ENCODE results near the gene FLAD1. TPM values are rescaled to one million over a fixed set of nuclear protein-coding genes. Genes with fewer than 3 reads are reported as not detected.

FLAD1 gene
- total RNA-seq, 1 experiment from 2014 or later = 97.0 TPM

DNA sequence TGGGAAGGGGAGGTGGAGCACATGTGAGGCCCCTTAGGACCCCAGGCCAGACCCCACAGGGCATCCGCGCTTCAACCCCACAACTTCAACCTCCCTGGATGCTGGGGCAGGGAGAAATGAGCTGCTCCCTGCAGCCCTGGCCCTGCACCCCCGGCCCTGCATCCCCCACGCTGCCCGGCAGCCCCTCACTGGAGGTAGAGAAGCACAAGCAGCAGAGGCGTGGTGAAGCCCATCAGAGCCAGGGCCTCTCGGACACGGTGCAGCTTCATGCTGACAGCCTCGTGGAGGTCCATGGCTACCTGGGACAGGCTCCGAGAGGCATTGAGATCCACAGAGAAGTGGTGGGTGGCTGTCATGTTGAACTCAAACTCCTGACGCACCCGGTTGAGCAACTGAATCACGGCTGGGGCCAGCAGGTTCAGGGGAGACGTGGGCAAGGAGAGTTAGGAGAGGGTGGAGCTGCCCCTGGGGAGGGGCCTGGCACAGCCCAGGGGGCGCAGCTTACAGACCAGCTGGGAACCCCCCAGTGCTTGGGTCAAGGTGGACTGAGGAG lies 47.2 kb downstream of the FLAD1 start:
- Histone ChIP-seq H2AFZ (ENCODE audit: low read length) (no peak overlapping the region), H3K9me3 (ENCODE audit: control insufficient read depth, low read depth, low read length) (no peaks in the 10 kb centered on the region), H2AK5ac (ENCODE audit: insufficient read length, low read length) (no peak overlapping the region), H3T11ph (ENCODE audit: low read length) (no peak overlapping the region), H4K91ac (ENCODE audit: insufficient read length, low read depth, low read length) (no peak overlapping the region), H2BK20ac (ENCODE audit: low read depth, low read length, poor library complexity, severe bottlenecking) (no peak overlapping the region), H3K79me2 (ENCODE audit: insufficient read depth, low read length) (no peaks in the 10 kb centered on the region), H3K9ac (ENCODE audit: extremely low read depth, insufficient read length, low read length) (no peak overlapping the region), H3K56ac (ENCODE audit: insufficient read length, low read depth, low read length) (no peak overlapping the region), H4K8ac (replicated peaks; ENCODE audit: insufficient read length, low read depth, low read length) (no peak overlapping the region), H3K4me1 (ENCODE audit: insufficient read depth, low read length) (no peaks in the 10 kb centered on the region), H4K20me1 (ENCODE audit: control insufficient read depth, insufficient read depth, insufficient read length) (no peaks in the 10 kb centered on the region), H3K79me1 (ENCODE audit: insufficient read depth, low read depth, low read length, poor library complexity, severe bottlenecking) (no peaks in the 10 kb centered on the region), H3K14ac (ENCODE audit: insufficient read depth, low read length) (no peak overlapping the region), H3K27ac (ENCODE audit: insufficient read length, low read depth, low read length) (no peak overlapping the region), H2BK5ac (ENCODE audit: insufficient read length, low read length) (no peak overlapping the region), H2BK15ac (ENCODE audit: low read depth, low read length) (no peak overlapping the region), H2BK12ac (ENCODE audit: insufficient read length, low read depth, low read length) (no peak overlapping the region), H3K4me2 (ENCODE audit: insufficient read depth, insufficient read length, low read length) (no peak overlapping the region), H3K18ac (ENCODE audit: insufficient read length, low read depth, low read length) (no peak overlapping the region), H4K5ac (ENCODE audit: insufficient read length, low read depth, low read length) (no peak overlapping the region), H3K23me2 (ENCODE audit: insufficient read length, low read depth, low read length, poor library complexity, severe bottlenecking) (no peaks in the 10 kb centered on the region), H2BK120ac (ENCODE audit: low read depth, low read length, poor library complexity, severe bottlenecking) (no peak overlapping the region), H3K27me3 (ENCODE audit: insufficient read depth, low read length) (no peaks in the 10 kb centered on the region), H3K4ac (ENCODE audit: low read depth, low read length) (no peak overlapping the region), H3K23ac (ENCODE audit: insufficient read length, low read depth, low read length) (no peak overlapping the region)
- TF ChIP-seq, protein P1, sequence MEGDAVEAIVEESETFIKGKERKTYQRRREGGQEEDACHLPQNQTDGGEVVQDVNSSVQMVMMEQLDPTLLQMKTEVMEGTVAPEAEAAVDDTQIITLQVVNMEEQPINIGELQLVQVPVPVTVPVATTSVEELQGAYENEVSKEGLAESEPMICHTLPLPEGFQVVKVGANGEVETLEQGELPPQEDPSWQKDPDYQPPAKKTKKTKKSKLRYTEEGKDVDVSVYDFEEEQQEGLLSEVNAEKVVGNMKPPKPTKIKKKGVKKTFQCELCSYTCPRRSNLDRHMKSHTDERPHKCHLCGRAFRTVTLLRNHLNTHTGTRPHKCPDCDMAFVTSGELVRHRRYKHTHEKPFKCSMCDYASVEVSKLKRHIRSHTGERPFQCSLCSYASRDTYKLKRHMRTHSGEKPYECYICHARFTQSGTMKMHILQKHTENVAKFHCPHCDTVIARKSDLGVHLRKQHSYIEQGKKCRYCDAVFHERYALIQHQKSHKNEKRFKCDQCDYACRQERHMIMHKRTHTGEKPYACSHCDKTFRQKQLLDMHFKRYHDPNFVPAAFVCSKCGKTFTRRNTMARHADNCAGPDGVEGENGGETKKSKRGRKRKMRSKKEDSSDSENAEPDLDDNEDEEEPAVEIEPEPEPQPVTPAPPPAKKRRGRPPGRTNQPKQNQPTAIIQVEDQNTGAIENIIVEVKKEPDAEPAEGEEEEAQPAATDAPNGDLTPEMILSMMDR (conservative IDR thresholded peaks at IDR 0.05) = no peak
- H3K36me3 Mint-ChIP-seq (ENCODE audit: insufficient read depth in 1 of 3, low read depth in 3 of 3) = no peaks in the 10 kb centered on the region
- no peaks in the 10 kb centered on the region for H3K9me3 Mint-ChIP-seq
- H3K27me3 Mint-ChIP-seq (ENCODE audit: low read depth) = peaks cover 22% of the 10 kb centered on the region
- no peak for DNase-seq
- H3K4me1 Mint-ChIP-seq = peaks cover 0 to 14% of the 10 kb centered on the region in 2 experiments; a peak in 2 of 4 replicates
- no peak overlapping the region for H3K4me3 Mint-ChIP-seq
- H3K27ac Mint-ChIP-seq = no peak overlapping the region
- WGBS (ENCODE audit: extremely low coverage, insufficient read length, low lambda C conversion rate) = no CpG with 5 or more reads among the region's 15 CpGs

Data from H9 (cell line).